HAP-1 (cell line): ENCODE measurements around the gene ATP2B3.

Experiments used
- DNase-seq, 2 experiments: peaks; one replicate each; pipeline ENCODE4 v3.0.0-alpha.2; 2016 to 2020; ENCODE audit warnings: low spot score in 2 of 2
- H3K27me3 ChIP-seq: fragments of 250-450 bp; sonication (Bioruptor Pico); 2 replicates; pipeline ENCODE4 v1.5.1; 2020; ENCODE audit warnings: low read depth, mild to moderate bottlenecking, moderate library complexity
- H3K36me3 ChIP-seq: fragments of 250-450 bp; sonication (Bioruptor Pico); replicated peaks from 2 replicates; pipeline ENCODE4 v1.5.1; 2020; ENCODE audit warnings: mild to moderate bottlenecking
- H3K4me1 ChIP-seq: fragments of 250-450 bp; sonication (Bioruptor Pico); 2 replicates; pipeline ENCODE4 v1.5.1; 2020; ENCODE audit warnings: mild to moderate bottlenecking
- H3K4me3 ChIP-seq: fragments of 250-450 bp; sonication (Bioruptor Pico); 2 replicates; pipeline ENCODE4 v1.5.1; 2020; ENCODE audit warnings: mild to moderate bottlenecking, moderate library complexity
- H3K9me3 ChIP-seq: fragments of 250-450 bp; sonication (Bioruptor Pico); 2 replicates; pipeline ENCODE4 v1.5.1; 2020; ENCODE audit warnings: mild to moderate bottlenecking, moderate library complexity
- in situ Hi-C: fragments of 300-500 bp; cut with MboI; formaldehyde crosslinking; loops from 3 replicates; pipeline ENCODE4 v1.14.3; 2020; ENCODE audit warnings: low sequenced_read_pairs, inconsistent platforms, mixed read lengths

ATP2B3 gene

GRCh38 chrX:153609917-153610835 is 92.7 kb downstream of the ATP2B3 start:
- peak; percentile 70 to 95 for DNase-seq
- in situ Hi-C loops = no loop called here
- Histone ChIP-seq H3K4me3 (peak overlapping the region; percentile 7; the same call in 1 of the 2 replicates), H3K4me1 (no peaks in the 10 kb centered on the region), H3K27me3 (peaks cover 3% of the 10 kb centered on the region; the same call in 1 of the 2 replicates), H3K9me3 (no peaks in the 10 kb centered on the region), H3K36me3 (no peaks in the 10 kb centered on the region)

DNA sequence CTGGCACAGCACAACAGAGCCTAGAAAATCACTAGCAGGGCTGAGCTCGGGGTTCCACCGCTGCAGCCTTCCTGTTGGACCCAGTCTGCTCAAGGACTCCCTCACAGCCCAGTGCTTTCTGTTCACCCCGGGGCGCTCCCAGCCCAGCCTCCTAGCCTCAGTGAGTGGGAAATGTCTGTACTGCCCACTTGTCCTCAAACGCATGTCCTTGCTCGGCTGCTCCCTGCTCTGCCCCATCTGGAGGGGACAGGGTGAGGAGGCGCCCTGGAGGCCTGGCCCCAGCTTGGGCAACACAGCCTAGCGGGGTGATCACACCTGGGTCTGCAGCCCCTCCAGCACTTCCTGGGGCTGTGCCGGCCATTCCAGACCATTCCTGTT is 93.4 kb downstream of the ATP2B3 start:
- H3K4me1 ChIP-seq = no peaks in the 10 kb centered on the region
- no peak for DNase-seq
- H3K4me3 ChIP-seq = no peak overlapping the region
- no peaks in the 10 kb centered on the region for H3K9me3 ChIP-seq
- in situ Hi-C loops = no loop called here
- H3K36me3 ChIP-seq = no peaks in the 10 kb centered on the region
- peaks cover 8% of the 10 kb centered on the region for H3K27me3 ChIP-seq

- H3K4me1 ChIP-seq = no peaks in the 10 kb centered on the region
- H3K27me3 ChIP-seq = peaks cover 15% of the 10 kb centered on the region
- in situ Hi-C loops = no loop called here
- no peaks in the 10 kb centered on the region for H3K36me3 ChIP-seq
- no peak overlapping the region for H3K4me3 ChIP-seq
- no peak for DNase-seq
- no peaks in the 10 kb centered on the region for H3K9me3 ChIP-seq
Observed at GRCh38 chrX:153611298-153612095, 94.1 kb downstream of the ATP2B3 start.

DNA sequence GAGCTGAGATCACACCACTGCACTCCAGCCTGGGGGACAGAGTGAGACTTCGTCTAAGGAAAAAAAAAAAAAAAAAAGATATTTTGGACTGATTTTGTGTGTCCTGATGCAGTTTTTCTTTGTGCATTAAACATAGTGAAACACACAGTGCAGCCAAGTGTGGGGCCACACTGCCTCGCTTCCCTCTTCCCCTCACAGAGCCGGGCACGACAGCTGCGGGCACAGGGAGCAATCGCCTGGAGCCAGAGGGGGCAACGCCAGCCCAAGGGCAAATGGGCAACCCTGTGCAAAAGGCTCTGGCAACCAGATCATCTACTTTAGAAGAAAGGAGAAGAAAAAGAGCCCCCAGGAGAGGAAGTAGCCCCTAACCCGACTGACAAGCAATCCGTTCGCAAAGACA is 95.0 kb downstream of the ATP2B3 start:
- H3K4me3 ChIP-seq = no peak overlapping the region
- no peak for DNase-seq
- H3K36me3 ChIP-seq = no peaks in the 10 kb centered on the region
- no peaks in the 10 kb centered on the region for H3K4me1 ChIP-seq
- in situ Hi-C loops = no loop called here
- H3K27me3 ChIP-seq = peaks cover 21% of the 10 kb centered on the region
- no peaks in the 10 kb centered on the region for H3K9me3 ChIP-seq

- in situ Hi-C loops = no loop called here
- H3K9me3 ChIP-seq = no peaks in the 10 kb centered on the region
- H3K27me3 ChIP-seq = peaks cover 35% of the 10 kb centered on the region
- no peak overlapping the region for H3K4me3 ChIP-seq
- DNase-seq = no peak
- H3K4me1 ChIP-seq = no peaks in the 10 kb centered on the region
- no peaks in the 10 kb centered on the region for H3K36me3 ChIP-seq
Observed at GRCh38 chrX:153614818-153615217, 97.4 kb downstream of the ATP2B3 start.

GRCh38 chrX:153620576-153620975 is 103.1 kb downstream of the ATP2B3 start:
- H3K36me3 ChIP-seq = no peaks in the 10 kb centered on the region
- no peak overlapping the region for H3K4me3 ChIP-seq
- peaks cover 39% of the 10 kb centered on the region for H3K27me3 ChIP-seq
- no peak for DNase-seq
- in situ Hi-C loops = no loop called here
- 0 out of 2 replicates have a peak, but pooled peaks cover 2% of the 10 kb centered on the region for H3K9me3 ChIP-seq
- no peaks in the 10 kb centered on the region for H3K4me1 ChIP-seq

- H3K4me3 ChIP-seq = no peak overlapping the region
- peaks cover 26% of the 10 kb centered on the region for H3K27me3 ChIP-seq
- no peaks in the 10 kb centered on the region for H3K4me1 ChIP-seq
- H3K9me3 ChIP-seq = 0 out of 2 replicates have a peak, but pooled peaks cover 2% of the 10 kb centered on the region
- no peak for DNase-seq
- in situ Hi-C loops = no loop called here
- H3K36me3 ChIP-seq = no peaks in the 10 kb centered on the region
Observed at GRCh38 chrX:153621949-153622598, 104.6 kb downstream of the ATP2B3 start.

DNA sequence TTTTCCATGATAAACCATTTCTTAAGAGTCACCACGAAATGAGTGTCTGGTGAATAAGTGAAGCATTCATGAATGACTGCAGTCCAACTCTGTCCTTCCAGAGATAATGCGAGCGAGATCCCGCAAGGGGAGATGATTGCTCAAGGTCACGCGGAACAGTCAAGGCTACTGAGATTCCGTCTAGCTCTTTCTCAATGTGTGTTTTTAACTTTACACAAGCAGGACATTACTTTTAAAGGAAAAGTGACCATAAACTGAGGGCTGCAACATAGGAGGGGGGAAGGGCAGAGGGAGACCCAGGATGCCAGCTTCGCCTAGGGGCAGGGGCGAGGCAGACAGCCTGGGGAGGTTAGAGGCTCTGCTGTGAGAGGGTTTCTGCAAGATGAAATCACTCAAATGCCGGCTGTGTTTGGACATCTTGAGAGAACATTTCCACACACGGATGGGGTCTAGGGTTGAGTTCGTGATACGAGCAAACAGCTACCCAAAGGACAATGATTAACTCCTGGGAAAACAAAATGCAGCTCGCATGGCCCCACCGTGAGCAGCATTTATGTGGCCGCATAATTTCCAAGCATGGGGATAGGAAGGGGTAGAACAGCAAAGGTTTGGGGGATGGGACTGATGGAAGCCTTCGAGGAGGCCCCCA is 105.3 kb downstream of the ATP2B3 start:
- no peak for DNase-seq
- H3K36me3 ChIP-seq = no peaks in the 10 kb centered on the region
- in situ Hi-C loops = no loop called here
- peaks cover 21% of the 10 kb centered on the region for H3K27me3 ChIP-seq
- H3K9me3 ChIP-seq = 0 out of 2 replicates have a peak, but pooled peaks cover 2% of the 10 kb centered on the region
- no peak overlapping the region for H3K4me3 ChIP-seq
- no peaks in the 10 kb centered on the region for H3K4me1 ChIP-seq

GRCh38 chrX:153623310-153624029 is 106.0 kb downstream of the ATP2B3 start:
- no peak for DNase-seq
- Histone ChIP-seq H3K9me3 (0 out of 2 replicates have a peak, but pooled peaks cover 2% of the 10 kb centered on the region), H3K4me1 (no peaks in the 10 kb centered on the region), H3K36me3 (no peaks in the 10 kb centered on the region), H3K4me3 (no peak overlapping the region), H3K27me3 (peaks cover 14% of the 10 kb centered on the region)
- in situ Hi-C loops = no loop called here

- in situ Hi-C loops = no loop called here
- no peak overlapping the region for H3K4me3 ChIP-seq
- H3K4me1 ChIP-seq = no peaks in the 10 kb centered on the region
- H3K27me3 ChIP-seq = peaks cover 11% of the 10 kb centered on the region
- 0 out of 2 replicates have a peak, but pooled peaks cover 2% of the 10 kb centered on the region for H3K9me3 ChIP-seq
- H3K36me3 ChIP-seq = no peaks in the 10 kb centered on the region
- no peak for DNase-seq
Observed at GRCh38 chrX:153624196-153625091, 107.0 kb downstream of the ATP2B3 start.

GRCh38 chrX:153625271-153626024 is 108.0 kb downstream of the ATP2B3 start:
- Histone ChIP-seq H3K4me3 (no peak overlapping the region), H3K27me3 (peaks cover 11% of the 10 kb centered on the region), H3K9me3 (0 out of 2 replicates have a peak, but pooled peaks cover 2% of the 10 kb centered on the region), H3K36me3 (no peaks in the 10 kb centered on the region), H3K4me1 (no peaks in the 10 kb centered on the region)
- DNase-seq = no peak
- in situ Hi-C loops = no loop called here
